Right forelimb (tissue), 1 donor: Measurements from ENCODE around the gene BCO2.

Experiments
- DNase-seq: peaks from one replicate; pipeline ENCODE4 v3.0.0-alpha.2; 2018

Gene BCO2

DNA sequence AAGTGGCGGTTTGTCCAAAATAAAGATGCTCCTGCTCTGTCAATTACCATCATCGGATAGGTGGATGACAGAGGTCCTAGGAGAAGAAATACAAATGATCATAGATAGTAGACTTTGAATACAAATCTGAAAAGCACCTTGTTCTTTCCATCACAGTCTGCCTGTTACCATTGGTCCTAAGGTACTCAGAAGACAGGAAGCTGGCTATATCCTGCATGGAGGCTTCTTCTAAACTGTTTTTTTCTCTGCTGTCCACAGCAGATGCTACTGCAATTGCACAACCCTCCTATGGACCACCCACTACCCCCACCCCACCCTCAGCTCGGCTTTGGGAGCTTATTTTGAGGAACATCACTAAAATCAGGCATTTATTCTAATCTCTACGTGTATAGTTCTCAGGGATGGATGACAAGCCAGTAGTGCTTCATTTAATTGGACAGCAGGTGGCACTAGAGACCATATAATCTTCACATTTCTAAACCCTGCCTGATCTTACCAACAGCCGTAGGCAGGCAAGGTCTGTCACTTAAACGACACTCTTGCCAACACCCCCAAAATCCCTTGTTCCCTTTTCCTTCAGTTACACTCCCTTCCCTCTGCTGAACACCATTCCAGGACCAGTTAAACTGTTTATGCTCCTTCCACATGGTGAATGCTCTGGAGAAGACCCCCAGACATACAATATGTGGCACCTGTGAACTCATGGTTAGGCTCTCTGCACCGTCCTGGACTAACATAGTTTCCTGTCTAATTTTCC lies 44.3 kb downstream of the BCO2 start:
- peak; percentile 52 for DNase-seq

DNA sequence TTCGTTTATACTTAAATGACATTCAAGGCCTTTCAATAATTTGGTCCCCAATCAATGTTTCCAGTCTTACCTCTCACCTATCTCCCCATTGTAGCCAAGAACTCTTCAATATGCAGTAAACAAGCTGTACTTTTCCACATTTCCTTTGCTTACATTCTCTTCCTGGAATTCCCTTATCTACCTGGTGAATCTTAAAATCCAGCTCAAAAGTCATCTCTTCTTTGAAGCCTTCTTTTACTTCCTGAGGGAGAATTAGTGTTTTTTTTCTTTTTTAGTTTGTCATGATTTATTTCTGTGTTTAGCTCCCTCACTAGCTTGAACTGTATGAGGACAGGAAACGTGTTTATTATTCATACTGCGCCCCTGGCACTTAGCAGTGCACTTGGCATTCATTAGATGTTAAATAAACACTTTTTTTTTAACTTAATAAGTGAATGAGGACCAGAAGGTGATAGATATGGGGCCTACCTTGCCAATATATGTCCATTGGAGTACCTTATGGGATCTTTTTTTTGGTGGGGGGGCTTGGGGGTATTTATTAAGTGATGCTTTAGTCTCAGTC lies 46.0 kb downstream of the BCO2 start:
- DNase-seq: no peak

DNA sequence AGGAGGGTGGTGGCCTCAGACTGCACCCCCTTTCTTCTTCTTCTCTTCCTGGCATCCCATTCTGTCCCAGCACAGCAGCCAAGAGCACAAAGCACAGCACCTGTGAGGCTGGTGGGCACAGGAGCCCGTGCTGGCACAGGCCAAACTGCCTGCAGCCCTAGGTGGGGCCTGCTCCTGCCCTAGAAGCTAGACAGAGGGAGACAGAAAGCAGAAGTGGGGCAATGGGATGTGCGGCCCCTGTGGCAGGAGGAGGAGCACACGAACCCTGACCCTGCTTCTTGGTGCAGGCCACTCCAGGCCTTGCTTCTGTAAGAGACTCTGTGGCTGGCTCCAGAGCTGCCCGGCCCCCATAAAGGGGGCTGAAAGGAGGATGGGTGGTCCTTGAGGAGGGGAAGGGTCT lies 47.0 kb downstream of the BCO2 start:
- no peak for DNase-seq

DNA sequence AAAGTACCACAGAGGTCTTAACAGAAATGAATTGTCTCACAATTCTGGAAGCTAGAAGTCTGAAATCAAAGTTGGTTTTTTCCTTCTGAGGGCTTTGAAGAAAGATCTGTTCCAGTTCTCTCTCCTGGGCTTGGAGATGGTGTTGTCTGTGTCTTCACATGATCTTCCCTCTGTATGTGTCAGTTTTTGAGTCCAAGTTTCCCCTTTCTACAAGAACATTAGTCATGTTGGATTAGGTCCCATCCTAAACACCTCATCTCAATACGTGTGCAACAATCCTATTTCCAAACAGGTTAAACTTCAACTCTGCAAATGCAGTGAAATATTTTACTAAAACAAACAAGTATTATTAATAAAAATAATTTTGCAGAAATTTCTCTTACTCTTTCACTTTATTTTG lies 47.8 kb downstream of the BCO2 start:
- DNase-seq: no peak

DNA sequence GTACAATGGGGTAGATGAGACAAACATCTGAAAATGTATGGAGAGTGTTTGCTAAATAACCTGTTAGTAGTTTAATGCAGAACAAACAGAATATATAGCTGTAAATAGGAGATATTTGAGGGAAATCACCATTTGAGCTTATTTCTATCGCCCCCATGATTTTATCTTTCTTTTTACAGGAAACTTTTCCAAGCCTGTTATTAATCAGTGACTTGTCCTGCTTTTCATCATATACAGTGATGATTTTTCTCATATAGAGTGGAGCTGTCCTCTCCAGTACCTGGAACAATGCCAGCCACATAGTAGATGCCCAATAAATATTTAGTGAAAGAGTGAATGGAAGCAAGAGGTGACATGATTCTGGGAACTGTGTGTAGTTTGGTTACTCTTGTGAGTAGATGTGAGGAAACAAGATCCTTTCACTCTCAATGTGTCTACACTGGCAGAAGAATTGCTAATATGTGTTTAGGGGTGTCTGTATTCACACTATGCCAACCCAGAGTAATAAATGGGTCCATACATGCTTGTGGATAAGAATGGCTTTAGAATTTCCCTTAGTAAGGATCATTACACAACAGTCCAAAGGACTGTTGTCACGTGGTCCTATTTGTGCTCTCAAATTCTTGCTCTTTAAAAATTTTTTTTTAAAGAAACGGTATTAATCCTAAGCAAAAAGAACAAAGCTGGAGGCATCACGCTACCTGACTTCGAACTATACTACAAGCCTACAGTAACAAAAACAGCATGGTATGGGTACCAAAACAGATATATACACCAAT lies 48.6 kb downstream of the BCO2 start:
- DNase-seq: no peak

DNA sequence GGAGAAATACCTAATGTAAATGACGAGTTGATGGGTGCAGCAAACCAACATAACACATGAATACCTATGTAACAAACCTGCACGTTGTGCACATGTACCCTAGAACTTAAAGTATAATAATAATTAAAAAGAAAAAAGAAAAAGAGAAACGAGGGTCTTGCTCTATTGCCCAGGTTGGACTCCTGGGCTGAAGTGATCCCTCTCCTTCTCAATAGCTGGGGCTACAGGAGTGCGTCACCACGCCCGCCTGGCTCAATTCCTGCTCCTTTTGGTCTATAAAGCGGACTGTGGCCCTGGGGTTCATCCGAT lies 50.4 kb downstream of the BCO2 start:
- DNase-seq: no peak

DNA sequence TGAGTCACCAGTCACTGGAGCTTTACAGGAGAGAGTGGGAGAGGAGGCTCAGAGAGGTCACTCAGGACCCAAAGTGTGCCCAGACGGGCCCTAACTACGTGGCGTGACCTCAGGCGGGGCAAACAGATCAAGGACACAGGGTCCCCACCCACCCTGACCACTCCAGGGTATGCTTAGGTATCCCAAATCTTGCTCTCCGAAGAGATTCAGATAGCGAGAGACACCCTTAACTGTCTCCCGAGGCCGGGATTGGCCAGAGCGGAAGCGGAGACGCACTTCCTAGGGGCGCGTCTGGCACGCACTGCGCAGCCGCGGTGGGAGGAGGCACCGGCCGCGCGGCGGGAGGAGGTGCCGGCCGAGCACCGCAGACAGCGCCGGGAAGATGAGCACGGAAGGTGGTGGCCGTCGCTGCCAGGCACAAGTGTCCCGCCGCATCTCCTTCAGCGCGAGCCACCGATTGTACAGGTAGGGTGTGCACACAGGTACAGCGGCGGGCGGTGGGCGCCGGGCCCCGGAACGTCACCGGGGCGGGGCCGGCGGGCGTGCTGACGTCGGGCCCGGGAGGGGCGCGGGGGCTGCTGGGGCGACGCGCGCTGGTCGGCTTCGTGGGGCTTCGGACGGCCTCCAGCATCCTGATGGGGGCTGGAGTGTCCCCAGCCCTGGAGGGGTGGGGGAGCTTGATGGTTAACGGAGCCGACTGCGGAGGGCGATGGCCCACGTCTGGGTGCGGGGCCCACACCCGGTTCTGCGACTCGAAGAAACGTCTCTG lies 50.9 kb downstream of the BCO2 start, which contains the start of gene PTS:
Gene PTS (plus strand): TSS at position 367 of the 769 bp plus-strand sequence. CDS start 16 bp downstream, at position 383.
- DNase-seq: peak; percentile 93

DNA sequence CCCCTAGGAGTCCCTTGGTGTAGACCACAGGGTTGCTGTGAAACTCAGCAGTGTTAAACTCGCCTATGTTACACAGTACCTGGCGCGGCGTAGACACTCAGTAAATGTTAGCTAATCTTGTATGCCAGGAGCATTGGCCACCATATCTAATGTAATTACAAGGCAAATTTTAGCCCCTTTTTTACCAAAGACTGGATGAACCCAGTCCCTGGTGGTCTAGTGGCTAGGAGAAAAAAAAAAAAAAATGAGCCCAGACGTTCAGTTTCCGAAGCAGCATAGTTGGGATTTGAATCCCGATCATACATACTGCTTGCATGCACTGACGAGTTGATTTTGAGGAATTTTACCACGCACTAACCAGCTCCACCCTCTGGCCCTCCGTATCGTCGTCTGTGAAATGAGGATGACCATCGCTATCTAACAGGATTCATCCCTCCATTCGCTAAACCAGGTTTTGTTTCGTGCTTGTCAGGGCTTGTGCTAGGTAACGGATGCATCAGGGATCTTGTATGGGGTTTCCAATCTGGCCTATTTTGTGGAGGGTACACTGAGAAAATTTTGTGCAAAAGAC lies 51.6 kb downstream of the BCO2 start:
- DNase-seq: no peak

DNA sequence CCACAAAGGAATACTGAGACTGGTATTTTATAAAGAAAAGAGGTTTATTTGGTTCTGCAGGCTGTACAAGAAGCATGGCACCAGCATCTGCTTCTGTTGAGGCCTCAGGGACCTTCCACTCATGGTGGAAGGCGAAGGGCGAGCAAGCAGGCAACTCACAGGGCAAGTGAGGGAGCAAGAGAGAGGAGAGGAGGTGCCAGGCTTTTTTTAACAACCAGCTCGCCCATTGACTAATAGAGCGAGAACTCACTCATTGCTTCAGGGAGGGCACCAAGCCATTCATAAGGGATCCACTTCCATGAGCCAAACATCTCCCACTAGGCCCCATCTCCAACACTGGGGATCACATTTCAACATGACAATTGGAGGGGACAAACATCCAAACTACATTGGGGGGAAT lies 52.2 kb downstream of the BCO2 start:
- no peak for DNase-seq

DNA sequence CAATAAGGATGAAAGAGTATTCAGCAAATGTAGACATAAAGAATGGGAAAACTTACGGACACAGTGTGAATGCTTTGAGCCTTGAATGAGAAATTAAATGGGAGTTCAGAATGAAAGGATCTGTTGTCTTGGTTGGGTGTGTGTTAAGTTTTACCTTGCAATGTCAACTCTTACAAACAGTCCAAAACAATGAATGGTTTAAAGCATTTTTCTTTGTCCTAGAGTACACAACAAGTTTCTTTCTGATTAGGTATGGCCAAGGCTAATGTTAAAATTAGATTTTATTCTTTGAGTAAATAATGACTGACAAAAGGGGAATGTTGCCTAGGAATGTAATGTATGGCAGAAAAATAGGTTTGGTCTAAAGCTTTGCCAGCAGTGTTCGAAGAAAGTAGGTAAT lies 53.4 kb downstream of the BCO2 start:
- no peak for DNase-seq

DNA sequence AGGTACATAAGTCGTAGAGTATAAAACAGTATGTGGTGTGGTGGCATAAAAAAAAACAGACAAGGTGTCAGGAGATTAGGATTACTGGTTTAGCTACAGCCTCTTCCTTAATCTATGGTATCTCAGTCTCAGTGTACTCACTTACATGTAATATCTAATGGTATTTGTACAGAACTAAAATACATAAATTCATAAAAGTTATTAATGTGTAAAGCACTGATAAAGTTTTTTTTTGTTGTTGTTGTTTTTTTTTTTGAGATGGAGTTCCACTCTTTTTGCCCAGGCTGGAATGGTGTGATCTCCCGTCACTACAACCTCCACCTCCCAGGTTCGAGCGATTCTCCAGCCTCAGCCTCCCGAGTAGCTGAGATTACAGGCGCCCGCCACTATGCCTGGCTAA lies 53.8 kb downstream of the BCO2 start:
- DNase-seq: no peak

DNA sequence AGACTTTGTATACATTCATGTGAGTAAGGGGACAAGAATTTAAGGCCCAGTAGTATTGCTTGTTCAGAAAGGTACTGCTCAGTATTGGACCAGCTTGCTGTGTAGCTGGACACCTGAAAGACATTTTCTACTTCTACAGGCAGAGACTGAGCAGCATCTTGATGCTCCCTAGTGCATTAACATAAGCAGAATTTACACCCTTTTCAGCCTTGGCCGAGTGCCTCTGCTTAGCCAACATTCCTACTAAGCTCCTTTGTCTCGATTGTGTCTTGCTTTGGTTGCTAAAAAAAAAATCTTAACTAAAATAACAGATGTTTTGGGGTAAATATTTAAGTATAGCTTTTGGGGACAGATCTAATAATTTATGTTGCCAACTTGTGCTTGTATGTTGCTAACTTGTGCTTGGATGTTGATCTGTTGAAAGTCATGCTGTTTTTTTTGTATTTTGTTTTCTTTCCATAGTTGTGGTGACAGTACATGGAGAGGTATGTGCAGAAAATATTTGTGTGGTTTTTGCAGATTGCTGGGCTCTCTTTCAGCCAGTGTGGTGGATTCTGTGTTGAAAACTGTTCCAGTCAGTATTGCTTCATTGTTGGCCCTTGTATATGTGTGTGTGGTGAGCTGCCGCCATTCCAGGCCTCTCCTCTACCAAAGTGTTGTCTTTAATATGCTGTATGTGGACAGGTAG lies 54.6 kb downstream of the BCO2 start:
- no peak for DNase-seq

DNA sequence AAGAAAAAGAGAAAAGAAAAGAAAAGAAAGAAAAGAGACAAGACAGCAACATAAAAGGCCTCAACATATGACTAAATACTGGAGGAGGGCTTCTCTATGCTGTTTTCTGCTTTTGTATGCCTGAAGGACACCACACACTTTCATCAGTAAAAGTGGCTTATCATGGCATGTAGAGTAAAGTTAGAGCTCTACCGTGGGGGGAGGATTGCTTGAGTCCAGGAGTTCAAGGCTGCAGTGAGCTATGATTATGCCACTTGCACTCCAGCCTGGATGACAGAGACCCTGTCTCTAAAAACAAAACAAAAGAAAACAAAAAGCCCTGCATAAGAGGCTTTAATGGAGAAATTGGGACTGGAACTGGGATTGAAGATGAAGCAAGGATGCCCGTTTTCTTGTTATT lies 56.6 kb downstream of the BCO2 start:
- DNase-seq: no peak

DNA sequence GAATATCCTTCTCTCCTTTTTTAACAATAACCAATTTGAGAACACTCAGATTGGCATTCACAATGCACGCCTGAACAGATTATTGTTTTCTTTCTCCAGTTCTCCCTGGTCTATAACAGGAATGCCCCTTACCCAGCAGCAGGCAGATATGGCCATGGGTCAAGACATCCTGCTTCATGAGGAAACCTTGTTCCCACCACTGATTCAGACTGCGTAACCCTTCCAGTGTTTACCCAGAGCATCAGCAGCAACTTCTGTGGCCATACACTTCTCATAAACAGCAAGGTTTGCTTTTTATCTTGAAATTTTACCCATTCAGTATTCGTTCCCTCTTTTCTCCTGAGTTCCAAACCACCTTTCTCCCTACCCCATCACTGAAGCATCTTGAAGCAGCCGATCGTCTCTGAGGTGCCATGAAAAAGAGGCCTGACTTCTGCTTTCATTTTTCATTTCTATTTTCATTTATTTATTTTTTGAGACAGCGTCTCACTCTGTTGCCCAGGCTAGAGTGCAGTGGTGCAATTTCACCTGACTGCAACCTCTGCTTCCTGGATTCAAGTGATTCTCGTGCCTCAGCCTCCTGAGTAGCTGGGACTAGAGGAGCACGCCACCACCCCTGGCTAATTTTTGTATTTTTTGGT lies 60.6 kb downstream of the BCO2 start:
- DNase-seq: no peak

DNA sequence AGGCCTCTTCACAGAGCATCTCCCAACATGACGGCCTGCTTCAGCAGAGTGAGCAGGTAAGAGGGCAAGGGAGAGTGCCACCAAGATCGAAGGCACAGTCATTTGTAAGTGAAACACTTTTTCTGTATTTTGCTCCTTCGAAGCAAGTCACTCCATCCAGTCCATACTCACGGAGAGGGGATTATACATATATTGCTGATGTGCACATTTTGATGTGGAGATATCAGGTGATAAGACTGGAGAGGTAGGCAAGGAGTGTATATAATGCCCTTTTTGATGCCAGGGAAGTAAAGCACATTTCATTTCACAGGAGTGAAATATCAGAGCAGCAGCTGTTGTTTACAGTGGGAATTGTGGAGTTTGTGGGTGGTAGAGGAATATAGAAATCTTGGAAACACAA lies 62.1 kb downstream of the BCO2 start:
- no peak for DNase-seq

DNA sequence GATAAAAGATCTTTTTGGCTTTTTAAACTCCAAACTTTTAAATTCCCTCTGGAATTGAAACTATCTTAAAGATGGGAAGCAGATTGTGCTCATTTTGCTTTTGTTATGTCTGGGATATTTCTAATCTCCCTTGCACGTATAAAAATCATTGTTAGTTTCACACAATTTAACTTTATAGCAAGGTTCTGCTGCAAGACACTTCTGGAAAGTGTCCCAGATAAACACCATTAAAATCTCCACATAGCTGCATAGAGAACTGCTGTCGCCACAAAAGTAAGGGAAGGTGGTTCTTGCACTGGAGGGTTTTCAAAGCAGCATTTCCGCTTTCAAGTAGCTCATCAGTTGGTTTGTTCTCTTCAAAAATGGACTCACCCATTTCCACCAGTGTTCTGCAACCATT lies 62.7 kb downstream of the BCO2 start:
- no peak for DNase-seq

DNA sequence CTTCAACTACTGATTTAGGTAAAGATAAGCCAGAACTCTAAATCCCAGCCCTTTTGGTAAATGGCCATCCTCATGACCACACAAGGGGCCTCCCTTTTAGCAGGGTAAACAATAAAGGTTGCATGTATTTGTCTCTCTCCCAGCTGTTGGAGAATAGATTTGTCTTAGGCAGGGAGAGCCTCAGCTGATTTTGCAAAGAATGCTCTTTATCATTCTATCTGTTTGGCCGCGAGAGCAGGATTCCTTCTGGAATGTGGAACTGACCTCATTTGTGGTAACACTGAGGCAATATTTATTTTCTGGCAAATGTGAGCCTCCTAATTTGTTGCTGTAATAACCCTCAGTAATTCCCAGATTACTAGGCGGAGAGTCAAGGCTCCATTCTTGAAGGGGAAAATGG lies 66.2 kb downstream of the BCO2 start:
- DNase-seq: no peak

DNA sequence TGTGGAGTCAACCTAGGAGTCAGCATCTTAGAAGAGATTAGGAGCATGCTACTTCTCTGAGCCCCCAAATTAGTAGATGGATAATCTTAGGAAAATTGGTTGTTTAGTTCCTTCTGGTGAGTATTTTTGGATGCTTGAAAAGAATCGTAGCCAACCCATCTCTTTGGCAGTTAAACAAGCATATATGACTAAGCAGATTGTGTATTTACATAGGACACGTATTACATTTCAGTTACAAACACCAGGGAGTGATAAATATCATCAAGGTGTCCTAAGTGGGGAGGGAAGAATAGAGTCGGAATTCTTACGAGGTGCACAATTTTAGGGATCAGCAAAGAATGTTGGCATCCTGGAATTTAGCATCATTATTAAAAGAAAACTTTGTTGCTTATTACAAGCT lies 71.9 kb downstream of the BCO2 start:
- DNase-seq: no peak

DNA sequence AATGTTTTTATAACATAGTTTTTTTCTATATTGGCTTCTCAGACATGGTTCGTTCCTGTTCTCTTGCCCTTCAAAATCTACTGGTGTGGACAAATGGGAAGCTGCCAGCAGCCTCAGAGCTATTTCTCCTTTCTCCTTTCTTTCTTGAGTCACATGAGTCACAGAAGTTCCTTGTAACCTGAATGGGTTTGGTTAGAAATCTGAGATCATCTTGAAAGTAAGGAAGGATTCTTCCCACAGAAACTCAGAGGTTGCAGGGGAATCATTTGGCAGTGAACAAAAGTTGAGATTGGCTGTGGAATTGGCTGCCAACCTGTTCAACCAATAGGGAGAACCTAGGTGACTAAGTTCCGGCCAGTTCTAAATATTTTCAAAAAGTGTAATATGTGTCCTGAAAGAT lies 72.9 kb downstream of the BCO2 start:
- no peak for DNase-seq

DNA sequence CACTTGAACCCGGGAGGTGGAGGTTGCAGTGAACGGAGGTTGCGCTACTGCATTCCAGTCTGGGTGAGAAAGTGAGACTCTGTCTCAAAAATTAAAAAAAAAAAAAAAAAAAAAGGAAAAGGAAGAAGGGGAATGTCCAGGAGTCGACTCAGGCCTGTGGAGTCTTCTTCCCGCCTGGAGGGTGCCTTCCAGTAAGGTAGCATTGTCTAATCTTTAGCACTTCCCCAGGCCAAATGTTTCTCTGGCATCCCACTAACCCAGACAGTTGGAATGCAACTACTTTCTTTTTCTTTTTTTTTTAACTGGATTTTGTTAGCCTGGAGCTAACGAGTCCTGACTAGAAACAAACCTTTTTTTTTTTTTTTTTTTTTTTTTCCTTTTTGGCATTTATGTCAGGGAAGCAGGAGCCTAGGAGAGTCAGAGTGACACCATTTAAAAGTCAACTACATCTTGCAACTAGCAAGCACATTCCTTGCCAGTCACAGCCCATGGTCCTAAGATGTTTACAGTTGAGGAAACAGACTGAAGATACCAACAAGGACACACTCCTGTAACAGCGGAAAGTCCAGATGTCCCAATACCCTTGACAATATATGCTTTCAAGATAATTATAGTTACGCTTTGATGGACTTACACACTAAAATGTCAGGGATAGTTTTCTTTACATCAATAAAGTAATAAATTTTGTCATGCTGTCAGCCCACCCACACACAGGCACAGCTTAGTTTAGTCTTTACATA lies 74.7 kb downstream of the BCO2 start:
- no peak for DNase-seq

DNA sequence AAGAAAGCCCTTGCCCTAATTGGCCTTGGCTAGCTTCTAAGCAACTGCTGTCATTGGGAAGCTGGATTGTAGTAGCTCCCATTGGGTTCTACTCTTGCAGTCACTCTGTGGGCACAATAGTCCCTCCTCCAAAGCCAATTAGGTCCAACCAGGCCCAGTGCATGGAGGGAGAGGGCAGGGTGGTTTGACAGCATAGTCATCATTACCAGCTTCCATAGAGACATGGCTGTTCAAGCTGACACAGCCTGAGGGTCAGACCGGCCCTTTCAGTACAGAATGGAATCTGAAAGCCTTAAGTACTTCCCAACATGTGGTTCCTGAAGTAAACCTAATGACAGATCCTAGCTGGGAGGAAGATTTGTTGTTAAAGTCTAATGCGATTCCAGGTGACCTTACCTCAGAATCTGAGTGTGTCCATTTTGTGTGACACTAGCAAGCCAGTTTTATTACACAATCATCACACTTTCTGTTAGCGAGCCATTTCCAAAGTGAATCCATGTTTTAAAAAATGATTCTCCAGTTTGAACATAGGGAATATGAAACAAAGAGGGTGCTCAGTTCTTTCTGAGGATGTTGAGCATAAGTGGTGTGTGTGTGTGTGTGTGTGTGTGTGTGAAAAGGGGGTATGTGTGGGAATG lies 78.4 kb downstream of the BCO2 start:
- no peak for DNase-seq
